ENCODE measurements around the gene SLC29A3. TPM values are rescaled to one million over a fixed set of nuclear protein-coding genes. Genes with fewer than 3 reads are reported as not detected.

The SLC29A3 gene
- total and polyA plus RNA-seq, 2 experiments from 2014 or later: 10.3 to 12.3 TPM

DNA sequence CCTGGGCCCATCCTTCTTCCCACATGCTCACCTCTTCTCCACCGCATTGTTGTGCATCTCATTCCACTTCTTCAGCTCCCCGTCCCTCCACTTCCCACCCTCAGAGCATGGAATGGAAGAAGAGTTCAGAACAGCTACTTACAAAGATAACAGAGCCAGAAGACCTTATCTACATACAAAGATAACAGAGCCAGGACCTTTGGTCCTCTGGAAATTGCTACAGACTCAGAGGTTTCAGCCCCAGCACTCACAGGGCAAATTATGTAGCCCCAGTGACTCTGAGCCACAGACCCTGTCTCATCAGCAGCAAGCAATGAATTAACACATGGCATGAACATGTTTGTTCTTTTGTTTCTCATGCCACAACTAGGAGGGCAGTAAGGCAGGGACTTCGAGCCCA lies 28.7 kb upstream of the SLC29A3 start:
- no peak overlapping the region for H3K4me2 ChIP-seq
- ATAC-seq (no peak), DNase-seq (ENCODE audit: low spot score) (no peak)
- H3F3A ChIP-seq (replicated peaks; ENCODE audit: low read depth): no peaks in the 10 kb centered on the region
- no peaks in the 10 kb centered on the region; the same call in none of the 2 replicates for H3K36me3 ChIP-seq (ENCODE audit: insufficient read depth)
- H3K36me3 Mint-ChIP-seq (ENCODE audit: low read depth): peaks cover 49% of the 10 kb centered on the region
- no peak overlapping the region for H2AFZ ChIP-seq
- H3K27ac ChIP-seq (ENCODE audit: low read depth): no peak overlapping the region; the same call in 1 of the 2 replicates
- no peaks in the 10 kb centered on the region for H3K9me2 ChIP-seq (ENCODE audit: insufficient read depth)
- no peak overlapping the region for H3K27ac Mint-ChIP-seq
- H3K9me3 Mint-ChIP-seq: no peaks in the 10 kb centered on the region
- H3K79me2 ChIP-seq (replicated peaks; ENCODE audit: insufficient read depth): no peaks in the 10 kb centered on the region
- H3K4me1 Mint-ChIP-seq: no peaks in the 10 kb centered on the region
- no peak overlapping the region for H3K4me3 Mint-ChIP-seq
- TF ChIP-seq EZH2 (IDR thresholded peaks at IDR 0.05; ENCODE audit: low read depth, unreplicated experiment) (no peak), JUNB (IDR thresholded peaks at IDR 0.05; ENCODE audit: unreplicated experiment) (no peak), EZH2phosphoT487 (IDR thresholded peaks at IDR 0.05; ENCODE audit: unreplicated experiment) (no peak), CREB1 (CRISPR knock-in tag; IDR thresholded peaks at IDR 0.05; ENCODE audit: low read depth) (no peak), POLR2AphosphoS5 (IDR thresholded peaks at IDR 0.05; ENCODE audit: low read depth) (no peak), STAT1 (IDR thresholded peaks at IDR 0.05; ENCODE audit: unreplicated experiment) (no peak), ZNF331 (CRISPR knock-in tag; IDR thresholded peaks at IDR 0.05; ENCODE audit: low read depth) (no peak), ZNF114 (CRISPR knock-in tag; IDR thresholded peaks at IDR 0.05) (no peak), NANOG (IDR thresholded peaks at IDR 0.05; ENCODE audit: borderline replicate concordance) (no peak)
- TF ChIP-seq, protein P1, sequence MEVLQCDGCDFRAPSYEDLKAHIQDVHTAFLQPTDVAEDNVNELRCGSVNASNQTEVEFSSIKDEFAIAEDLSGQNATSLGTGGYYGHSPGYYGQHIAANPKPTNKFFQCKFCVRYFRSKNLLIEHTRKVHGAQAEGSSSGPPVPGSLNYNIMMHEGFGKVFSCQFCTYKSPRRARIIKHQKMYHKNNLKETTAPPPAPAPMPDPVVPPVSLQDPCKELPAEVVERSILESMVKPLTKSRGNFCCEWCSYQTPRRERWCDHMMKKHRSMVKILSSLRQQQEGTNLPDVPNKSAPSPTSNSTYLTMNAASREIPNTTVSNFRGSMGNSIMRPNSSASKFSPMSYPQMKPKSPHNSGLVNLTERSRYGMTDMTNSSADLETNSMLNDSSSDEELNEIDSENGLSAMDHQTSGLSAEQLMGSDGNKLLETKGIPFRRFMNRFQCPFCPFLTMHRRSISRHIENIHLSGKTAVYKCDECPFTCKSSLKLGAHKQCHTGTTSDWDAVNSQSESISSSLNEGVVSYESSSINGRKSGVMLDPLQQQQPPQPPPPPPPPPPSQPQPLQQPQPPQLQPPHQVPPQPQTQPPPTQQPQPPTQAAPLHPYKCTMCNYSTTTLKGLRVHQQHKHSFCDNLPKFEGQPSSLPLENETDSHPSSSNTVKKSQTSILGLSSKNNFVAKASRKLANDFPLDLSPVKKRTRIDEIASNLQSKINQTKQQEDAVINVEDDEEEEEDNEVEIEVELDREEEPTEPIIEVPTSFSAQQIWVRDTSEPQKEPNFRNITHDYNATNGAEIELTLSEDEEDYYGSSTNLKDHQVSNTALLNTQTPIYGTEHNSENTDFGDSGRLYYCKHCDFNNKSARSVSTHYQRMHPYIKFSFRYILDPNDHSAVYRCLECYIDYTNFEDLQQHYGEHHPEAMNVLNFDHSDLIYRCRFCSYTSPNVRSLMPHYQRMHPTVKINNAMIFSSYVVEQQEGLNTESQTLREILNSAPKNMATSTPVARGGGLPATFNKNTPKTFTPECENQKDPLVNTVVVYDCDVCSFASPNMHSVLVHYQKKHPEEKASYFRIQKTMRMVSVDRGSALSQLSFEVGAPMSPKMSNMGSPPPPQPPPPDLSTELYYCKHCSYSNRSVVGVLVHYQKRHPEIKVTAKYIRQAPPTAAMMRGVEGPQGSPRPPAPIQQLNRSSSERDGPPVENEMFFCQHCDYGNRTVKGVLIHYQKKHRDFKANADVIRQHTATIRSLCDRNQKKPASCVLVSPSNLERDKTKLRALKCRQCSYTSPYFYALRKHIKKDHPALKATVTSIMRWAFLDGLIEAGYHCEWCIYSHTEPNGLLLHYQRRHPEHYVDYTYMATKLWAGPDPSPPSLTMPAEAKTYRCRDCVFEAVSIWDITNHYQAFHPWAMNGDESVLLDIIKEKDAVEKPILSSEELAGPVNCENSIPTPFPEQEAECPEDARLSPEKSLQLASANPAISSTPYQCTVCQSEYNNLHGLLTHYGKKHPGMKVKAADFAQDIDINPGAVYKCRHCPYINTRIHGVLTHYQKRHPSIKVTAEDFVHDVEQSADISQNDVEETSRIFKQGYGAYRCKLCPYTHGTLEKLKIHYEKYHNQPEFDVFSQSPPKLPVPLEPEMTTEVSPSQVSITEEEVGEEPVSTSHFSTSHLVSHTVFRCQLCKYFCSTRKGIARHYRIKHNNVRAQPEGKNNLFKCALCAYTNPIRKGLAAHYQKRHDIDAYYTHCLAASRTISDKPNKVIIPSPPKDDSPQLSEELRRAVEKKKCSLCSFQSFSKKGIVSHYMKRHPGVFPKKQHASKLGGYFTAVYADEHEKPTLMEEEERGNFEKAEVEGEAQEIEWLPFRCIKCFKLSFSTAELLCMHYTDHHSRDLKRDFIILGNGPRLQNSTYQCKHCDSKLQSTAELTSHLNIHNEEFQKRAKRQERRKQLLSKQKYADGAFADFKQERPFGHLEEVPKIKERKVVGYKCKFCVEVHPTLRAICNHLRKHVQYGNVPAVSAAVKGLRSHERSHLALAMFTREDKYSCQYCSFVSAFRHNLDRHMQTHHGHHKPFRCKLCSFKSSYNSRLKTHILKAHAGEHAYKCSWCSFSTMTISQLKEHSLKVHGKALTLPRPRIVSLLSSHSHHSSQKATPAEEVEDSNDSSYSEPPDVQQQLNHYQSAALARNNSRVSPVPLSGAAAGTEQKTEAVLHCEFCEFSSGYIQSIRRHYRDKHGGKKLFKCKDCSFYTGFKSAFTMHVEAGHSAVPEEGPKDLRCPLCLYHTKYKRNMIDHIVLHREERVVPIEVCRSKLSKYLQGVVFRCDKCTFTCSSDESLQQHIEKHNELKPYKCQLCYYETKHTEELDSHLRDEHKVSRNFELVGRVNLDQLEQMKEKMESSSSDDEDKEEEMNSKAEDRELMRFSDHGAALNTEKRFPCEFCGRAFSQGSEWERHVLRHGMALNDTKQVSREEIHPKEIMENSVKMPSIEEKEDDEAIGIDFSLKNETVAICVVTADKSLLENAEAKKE (CRISPR knock-in tag; IDR thresholded peaks at IDR 0.05): no peak
- TF ChIP-seq, protein P2, sequence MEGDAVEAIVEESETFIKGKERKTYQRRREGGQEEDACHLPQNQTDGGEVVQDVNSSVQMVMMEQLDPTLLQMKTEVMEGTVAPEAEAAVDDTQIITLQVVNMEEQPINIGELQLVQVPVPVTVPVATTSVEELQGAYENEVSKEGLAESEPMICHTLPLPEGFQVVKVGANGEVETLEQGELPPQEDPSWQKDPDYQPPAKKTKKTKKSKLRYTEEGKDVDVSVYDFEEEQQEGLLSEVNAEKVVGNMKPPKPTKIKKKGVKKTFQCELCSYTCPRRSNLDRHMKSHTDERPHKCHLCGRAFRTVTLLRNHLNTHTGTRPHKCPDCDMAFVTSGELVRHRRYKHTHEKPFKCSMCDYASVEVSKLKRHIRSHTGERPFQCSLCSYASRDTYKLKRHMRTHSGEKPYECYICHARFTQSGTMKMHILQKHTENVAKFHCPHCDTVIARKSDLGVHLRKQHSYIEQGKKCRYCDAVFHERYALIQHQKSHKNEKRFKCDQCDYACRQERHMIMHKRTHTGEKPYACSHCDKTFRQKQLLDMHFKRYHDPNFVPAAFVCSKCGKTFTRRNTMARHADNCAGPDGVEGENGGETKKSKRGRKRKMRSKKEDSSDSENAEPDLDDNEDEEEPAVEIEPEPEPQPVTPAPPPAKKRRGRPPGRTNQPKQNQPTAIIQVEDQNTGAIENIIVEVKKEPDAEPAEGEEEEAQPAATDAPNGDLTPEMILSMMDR (conservative IDR thresholded peaks at IDR 0.05; ENCODE audit: low read depth in 2 of 2): no peak
- TF ChIP-seq, protein P3, sequence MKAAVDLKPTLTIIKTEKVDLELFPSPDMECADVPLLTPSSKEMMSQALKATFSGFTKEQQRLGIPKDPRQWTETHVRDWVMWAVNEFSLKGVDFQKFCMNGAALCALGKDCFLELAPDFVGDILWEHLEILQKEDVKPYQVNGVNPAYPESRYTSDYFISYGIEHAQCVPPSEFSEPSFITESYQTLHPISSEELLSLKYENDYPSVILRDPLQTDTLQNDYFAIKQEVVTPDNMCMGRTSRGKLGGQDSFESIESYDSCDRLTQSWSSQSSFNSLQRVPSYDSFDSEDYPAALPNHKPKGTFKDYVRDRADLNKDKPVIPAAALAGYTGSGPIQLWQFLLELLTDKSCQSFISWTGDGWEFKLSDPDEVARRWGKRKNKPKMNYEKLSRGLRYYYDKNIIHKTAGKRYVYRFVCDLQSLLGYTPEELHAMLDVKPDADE (IDR thresholded peaks at IDR 0.05): no peak
- TF ChIP-seq, protein P4, sequence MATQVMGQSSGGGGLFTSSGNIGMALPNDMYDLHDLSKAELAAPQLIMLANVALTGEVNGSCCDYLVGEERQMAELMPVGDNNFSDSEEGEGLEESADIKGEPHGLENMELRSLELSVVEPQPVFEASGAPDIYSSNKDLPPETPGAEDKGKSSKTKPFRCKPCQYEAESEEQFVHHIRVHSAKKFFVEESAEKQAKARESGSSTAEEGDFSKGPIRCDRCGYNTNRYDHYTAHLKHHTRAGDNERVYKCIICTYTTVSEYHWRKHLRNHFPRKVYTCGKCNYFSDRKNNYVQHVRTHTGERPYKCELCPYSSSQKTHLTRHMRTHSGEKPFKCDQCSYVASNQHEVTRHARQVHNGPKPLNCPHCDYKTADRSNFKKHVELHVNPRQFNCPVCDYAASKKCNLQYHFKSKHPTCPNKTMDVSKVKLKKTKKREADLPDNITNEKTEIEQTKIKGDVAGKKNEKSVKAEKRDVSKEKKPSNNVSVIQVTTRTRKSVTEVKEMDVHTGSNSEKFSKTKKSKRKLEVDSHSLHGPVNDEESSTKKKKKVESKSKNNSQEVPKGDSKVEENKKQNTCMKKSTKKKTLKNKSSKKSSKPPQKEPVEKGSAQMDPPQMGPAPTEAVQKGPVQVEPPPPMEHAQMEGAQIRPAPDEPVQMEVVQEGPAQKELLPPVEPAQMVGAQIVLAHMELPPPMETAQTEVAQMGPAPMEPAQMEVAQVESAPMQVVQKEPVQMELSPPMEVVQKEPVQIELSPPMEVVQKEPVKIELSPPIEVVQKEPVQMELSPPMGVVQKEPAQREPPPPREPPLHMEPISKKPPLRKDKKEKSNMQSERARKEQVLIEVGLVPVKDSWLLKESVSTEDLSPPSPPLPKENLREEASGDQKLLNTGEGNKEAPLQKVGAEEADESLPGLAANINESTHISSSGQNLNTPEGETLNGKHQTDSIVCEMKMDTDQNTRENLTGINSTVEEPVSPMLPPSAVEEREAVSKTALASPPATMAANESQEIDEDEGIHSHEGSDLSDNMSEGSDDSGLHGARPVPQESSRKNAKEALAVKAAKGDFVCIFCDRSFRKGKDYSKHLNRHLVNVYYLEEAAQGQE (IDR thresholded peaks at IDR 0.05; ENCODE audit: unreplicated experiment): no peak
- no peaks in the 10 kb centered on the region for H3K27me3 Mint-ChIP-seq (ENCODE audit: insufficient read depth, low read depth, poor library complexity)
- H3K27me3 ChIP-seq (ENCODE audit: insufficient read depth): no peaks in the 10 kb centered on the region
- no peaks in the 10 kb centered on the region; the same call in 1 of the 2 replicates for H4K20me1 ChIP-seq (replicated peaks; ENCODE audit: insufficient read depth)
- no peaks in the 10 kb centered on the region for H3K4me1 ChIP-seq (ENCODE audit: insufficient read depth)
- no peak overlapping the region for H3K4me3 ChIP-seq

Measured in GM23338 (cell line).